NCI-H2107 treated with DMSO at 0.1 percent for 48 hours (cell line): ENCODE data around the gene SYNDIG1L.
"Not testable (repeated sequence)": the region's sequence is repeated elsewhere in the genome, so short reads cannot be mapped to it uniquely, and the experiment has no call there.

ENCODE experiments used
- DNase-seq: peaks from one replicate; lab custom pipeline; 2025; ENCODE audit not compliant: unreplicated experiment; lab: John Stamatoyannopoulos, UW

The SYNDIG1L gene

GRCh38 chr14:74426202-74426582 is at the start of gene SYNDIG1L:
Gene SYNDIG1L (minus strand): TSS chr14:74426210. CDS start chr14:74409744, 16,466 bp downstream.
- DNase-seq = no peak

DNA sequence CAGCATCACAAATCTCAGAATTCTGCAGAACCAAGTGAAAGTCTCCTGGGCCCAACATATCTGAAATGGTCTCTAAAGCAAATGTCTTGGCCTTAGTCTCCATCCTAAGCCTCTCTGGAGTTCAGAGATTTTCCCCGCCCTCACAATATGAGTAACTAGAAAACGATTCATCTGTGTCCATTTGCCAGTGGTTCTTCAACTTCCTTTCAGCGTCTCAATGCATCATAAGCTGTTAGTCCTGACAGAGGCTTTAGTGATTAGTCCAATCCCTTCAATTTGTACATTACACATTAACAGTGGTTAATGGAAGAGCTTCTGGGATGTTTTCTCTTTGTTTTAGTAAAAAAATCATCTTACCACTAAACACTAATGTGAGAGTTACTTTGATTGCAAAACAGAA is 49.7 kb upstream of the SYNDIG1L start:
- no peak for DNase-seq

DNA sequence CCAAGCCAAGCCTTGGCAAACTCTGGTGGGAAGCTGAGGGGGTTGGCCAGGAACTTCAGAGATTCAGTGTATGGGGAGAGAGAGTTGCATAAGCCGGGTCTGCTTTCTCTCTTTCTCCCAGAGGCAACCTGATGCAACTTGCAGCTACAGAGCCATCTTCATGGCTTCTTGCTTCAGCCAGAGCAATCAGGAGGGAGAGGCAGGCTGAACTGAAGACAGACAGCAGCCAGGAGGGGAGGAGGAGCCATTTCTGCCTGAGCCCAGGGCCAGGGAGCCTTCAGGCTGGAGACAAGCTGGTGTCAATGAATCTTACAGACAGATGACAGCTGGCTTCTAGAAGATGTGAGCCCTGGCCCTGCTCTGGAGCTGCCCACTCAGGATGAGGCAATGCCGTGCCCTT is 48.4 kb upstream of the SYNDIG1L start:
- DNase-seq = no peak

DNA sequence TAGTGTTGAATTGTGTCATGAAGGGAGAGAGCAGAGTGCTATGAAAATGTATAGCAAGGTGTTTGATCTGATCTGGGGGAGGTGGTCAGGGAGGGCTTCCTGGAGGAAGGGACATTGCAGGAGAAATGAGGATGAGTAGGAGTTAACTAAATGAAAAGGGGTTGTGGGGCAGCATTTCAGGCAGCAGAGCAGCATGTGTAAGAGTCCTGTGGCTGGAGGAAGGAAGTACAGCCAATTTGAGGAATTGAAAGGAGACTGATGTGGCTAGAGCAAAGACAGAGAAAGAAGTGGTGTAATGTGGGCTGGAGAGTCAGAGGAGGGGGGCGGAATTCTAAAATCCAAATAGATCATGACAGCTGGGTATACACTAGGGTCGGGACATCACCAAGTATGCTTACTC is 46.6 kb upstream of the SYNDIG1L start:
- no peak for DNase-seq

DNA sequence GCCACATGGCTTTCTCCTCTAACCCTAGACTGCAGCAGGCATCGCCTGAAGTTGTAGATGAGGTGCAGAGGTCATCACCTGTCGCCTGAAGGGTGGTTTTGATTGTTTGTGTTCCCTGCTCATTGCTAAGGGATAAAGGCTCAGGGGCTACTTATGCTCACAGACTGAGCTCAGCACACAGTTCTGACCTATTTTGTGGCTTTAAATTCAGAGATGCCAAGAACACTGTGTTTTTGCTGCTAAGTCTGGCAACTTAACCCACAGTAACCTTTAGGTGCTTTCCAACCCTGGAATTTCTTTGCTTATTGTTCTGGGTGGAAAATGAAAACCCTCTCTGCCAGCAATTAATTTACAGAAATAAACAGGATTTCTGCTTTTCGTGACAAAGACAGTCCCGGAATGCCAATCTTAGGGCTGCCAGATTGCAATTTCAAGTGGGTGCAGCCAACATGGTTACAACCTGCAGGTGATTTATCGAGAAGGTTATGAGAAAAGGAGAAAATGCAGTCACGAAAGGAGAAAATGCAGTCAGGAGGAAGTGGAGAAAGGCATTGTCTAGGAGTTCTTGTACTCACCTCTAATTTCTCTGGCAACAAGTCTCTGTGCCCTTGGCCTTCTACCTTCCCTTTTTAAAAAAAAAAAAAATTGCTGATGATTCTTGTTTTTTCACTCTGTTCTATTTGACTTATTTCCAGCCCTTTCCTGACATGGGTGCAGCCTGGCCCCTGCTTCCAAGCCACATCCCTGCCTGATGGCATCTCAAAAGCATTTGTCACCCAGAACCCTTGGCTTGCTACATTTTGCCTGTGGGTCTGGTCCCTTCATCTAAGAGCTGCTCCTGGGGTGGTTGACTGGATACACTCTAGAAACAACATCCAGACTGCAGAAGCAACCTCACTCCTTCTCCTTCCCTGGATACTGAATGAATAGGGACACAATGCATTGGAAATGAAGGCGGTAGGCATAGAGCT is 43.8 kb upstream of the SYNDIG1L start:
- no peak for DNase-seq

- DNase-seq = no peak
Observed at GRCh38 chr14:74468513-74468912, 42.5 kb upstream of the SYNDIG1L start.

- DNase-seq = no peak
Observed at GRCh38 chr14:74465335-74465734, 39.3 kb upstream of the SYNDIG1L start.

DNA sequence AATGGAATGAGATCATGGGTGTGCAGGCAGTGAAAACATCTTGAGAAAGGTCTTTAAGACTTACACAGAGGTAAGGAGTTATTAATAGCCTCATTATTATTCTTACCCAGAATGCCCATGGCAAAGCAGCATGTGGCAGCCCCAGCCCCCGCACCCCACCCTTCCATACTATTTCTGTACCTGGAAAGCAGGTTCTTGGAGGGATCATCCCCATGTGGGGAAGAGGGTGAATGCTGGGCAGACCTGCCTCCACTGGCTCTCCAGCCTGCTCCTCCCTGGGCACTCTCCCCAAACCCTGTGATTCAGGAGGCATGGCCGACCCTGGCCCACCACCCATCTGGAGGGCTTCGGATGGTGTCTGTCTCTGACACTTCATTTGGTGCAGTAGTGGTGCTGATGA is 38.8 kb upstream of the SYNDIG1L start:
- DNase-seq = no peak

DNA sequence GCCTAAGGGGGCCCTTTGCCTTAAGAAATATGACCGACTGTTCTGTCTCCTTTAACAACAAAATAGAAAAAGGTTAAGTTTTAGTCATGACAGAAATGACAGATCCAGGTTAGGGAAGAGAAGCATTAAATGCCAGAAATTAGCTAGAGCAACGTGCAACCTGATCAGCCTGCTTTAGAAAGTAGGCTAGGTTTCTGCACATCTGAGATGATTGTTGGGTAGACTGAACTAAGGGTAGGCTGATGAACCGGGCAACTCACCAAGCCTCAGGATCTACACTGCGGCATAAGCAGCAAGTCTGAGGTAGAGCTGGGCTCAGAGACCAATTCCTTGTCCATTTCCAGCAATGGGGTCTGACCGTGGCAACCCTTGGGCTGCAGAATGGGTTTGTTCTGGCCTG is 37.7 kb upstream of the SYNDIG1L start:
- no peak for DNase-seq

DNA sequence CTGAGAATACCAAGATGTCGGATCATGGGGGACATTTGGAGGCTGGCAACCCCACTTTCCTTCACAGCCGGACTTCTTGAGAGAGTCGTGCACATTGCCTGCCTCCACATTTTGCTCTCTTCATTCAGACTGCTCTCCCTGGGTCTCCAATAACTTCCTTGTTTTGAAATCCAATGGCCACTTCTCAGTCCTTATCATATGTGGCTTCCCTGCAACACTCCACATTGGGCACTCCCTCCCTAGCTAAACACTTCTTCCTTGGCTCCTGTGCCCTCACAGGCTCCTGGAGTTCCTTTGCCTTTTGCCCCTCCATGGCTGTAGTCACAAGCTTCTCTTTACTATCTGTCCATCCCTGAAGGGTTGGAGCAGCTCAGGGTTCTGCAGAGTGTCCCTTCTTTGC is 37.0 kb upstream of the SYNDIG1L start:
- DNase-seq = no peak

DNA sequence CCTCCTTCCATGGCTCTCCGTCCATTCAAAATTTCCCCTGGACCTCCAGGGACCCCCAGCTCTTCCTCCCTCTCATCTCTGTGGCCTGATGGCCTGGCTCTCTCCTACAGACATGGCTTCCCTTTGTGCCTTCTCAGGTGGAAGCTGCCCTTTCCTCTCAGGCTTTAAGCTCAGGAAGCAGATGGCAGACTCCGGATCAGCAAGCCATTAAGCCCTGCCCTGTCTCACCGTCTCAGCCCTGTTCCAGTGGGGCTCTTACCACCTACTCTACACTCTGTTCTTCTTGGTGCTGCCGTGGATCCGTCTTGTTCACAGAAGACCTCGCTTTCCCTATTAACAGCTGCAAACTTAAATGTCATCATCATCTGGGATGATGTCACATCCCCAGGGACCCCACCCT is 34.0 kb upstream of the SYNDIG1L start:
- DNase-seq = no peak

- DNase-seq = no peak
Observed at GRCh38 chr14:74459289-74459946, 33.4 kb upstream of the SYNDIG1L start.

GRCh38 chr14:74457565-74457895 is 31.5 kb upstream of the SYNDIG1L start:
- peak; percentile 9 for DNase-seq

DNA sequence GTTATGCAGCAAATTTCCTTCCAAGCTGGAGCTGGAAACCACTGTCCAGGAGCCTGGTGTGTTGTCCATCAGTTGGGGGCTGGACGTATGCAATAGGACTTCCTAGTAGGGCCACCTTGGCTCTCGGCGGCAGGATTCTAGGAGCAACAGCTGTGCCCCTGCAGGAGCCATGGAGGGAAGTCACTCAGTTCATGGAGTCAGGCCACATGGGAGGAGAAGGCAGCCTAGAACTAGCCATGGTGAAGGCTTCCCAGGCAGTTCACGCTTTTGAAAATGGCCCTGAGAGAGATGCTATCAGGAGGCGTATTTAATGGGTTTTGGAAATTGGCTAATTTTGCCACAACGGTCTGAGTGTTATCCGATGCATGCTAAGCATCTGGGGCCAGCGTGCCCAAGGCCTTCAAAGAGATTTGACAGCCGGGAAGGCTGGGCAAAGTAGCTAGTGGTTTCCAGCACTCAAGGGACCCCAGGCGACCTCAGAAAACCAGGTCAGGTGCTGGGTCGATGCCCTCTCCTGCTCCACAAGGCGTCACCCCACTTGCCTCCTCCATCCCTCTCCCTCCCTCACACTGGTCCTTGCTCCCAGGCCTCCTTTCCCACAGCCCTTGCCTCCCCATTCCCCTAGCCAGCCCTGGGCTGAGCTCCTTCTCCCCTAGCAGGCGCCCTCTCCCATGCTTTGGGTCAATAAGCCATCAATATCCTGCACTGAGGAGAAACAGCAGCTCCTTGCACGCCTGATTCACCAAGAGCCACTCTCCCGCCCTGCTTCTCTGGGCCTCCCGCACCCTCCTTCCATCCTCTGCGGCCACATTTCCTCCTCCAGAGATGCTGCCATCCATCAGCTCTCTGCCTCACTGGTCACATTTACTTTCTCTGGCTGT is 30.9 kb upstream of the SYNDIG1L start:
- no peak for DNase-seq

- not testable (repeated sequence) for DNase-seq
Observed at GRCh38 chr14:74454397-74454796, 28.4 kb upstream of the SYNDIG1L start.

DNA sequence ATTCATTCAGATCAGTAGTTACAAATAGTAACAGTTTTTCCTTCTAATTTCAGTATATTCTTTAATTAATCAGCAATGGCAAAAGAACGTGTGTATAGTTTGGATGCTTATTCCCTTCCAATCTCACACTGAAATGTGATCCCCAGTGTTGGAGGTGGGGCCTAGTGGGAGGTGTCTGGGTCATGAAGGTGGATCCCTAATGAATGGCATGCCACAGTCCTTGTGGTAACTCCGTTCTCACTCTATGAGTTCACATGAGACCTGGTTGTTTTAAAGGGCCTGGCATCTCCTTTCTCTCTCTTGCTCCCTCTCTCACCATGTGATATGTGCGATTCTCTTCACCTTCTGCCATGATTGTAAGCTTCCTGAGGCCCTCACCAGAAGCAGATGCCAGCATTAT is 18.9 kb upstream of the SYNDIG1L start:
- peak; percentile 21 for DNase-seq

GRCh38 chr14:74442757-74443156 is 16.7 kb upstream of the SYNDIG1L start:
- DNase-seq = no peak

- no peak for DNase-seq
Observed at GRCh38 chr14:74441113-74441512, 15.1 kb upstream of the SYNDIG1L start.

GRCh38 chr14:74438351-74438915 is 12.4 kb upstream of the SYNDIG1L start:
- DNase-seq = no peak

- no peak for DNase-seq
Observed at GRCh38 chr14:74437496-74438053, 11.6 kb upstream of the SYNDIG1L start.

- DNase-seq = no peak
Observed at GRCh38 chr14:74434294-74434693, 8.3 kb upstream of the SYNDIG1L start.
